ENCODE measurements around the gene ZBTB7B. TPM values are rescaled to one million over a fixed set of nuclear protein-coding genes. Genes with fewer than 3 reads are reported as not detected.

The ZBTB7B gene
- total RNA-seq, 4 donors from 2014 or later: 45.5 to 63.4 (median 49.5) TPM

- no peak for ATAC-seq
- H3K4me1 ChIP-seq: peaks cover 2 to 75% (median 34%) of the 10 kb centered on the region in 3 donors
These were observed 29.9 kb upstream of the ZBTB7B start for GRCh38 chr1:154972517-154973343.

GRCh38 chr1:154973344-154974101 is 29.1 kb upstream of the ZBTB7B start:
- Histone ChIP-seq H3K4me3 (peak overlapping the region; percentile 73 to 80), H3K9me3 (no peaks in the 10 kb centered on the region), H3K27me3 (no peaks in the 10 kb centered on the region), H3K36me3 (peaks cover 0 to 4% of the 10 kb centered on the region in 2 donors), H3K27ac (peak overlapping the region; percentile 95 to 99 (median 99)), H3K4me1 (peaks cover 2 to 67% (median 34%) of the 10 kb centered on the region in 3 donors)
- TF ChIP-seq POLR2A (IDR thresholded peaks at IDR 0.05) (no peak), EP300 (IDR thresholded peaks at IDR 0.05) (no peak), POLR2AphosphoS5 (IDR thresholded peaks at IDR 0.05) (peak; percentile 65)
- TF ChIP-seq, protein P1, sequence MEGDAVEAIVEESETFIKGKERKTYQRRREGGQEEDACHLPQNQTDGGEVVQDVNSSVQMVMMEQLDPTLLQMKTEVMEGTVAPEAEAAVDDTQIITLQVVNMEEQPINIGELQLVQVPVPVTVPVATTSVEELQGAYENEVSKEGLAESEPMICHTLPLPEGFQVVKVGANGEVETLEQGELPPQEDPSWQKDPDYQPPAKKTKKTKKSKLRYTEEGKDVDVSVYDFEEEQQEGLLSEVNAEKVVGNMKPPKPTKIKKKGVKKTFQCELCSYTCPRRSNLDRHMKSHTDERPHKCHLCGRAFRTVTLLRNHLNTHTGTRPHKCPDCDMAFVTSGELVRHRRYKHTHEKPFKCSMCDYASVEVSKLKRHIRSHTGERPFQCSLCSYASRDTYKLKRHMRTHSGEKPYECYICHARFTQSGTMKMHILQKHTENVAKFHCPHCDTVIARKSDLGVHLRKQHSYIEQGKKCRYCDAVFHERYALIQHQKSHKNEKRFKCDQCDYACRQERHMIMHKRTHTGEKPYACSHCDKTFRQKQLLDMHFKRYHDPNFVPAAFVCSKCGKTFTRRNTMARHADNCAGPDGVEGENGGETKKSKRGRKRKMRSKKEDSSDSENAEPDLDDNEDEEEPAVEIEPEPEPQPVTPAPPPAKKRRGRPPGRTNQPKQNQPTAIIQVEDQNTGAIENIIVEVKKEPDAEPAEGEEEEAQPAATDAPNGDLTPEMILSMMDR (IDR thresholded peaks at IDR 0.05): peak in 3 of 4 experiments; percentile 15 to 33 (median 32)
- WGBS, 2 donors (ENCODE audit: low coverage in 1 of 2): 4 to 7% methylated on average over 22 to 28 of the region's 37 CpGs
- ATAC-seq: peak; percentile 35

More at GRCh38 chr1:154972517-154973343, 29.9 kb upstream of the ZBTB7B start:
- TF ChIP-seq EP300 (IDR thresholded peaks at IDR 0.05) (no peak), POLR2A (IDR thresholded peaks at IDR 0.05) (peak in 1 of 2 donors; percentile 39), POLR2AphosphoS5 (IDR thresholded peaks at IDR 0.05) (peak; percentile 93)
- TF ChIP-seq, protein P1 (IDR thresholded peaks at IDR 0.05): no peak
- WGBS, 2 donors (ENCODE audit: low coverage in 1 of 2): 13 to 35% methylated on average over 12 to 18 of the region's 18 CpGs
- Histone ChIP-seq H3K36me3 (peaks cover 0 to 12% of the 10 kb centered on the region in 2 donors), H3K9me3 (no peaks in the 10 kb centered on the region), H3K27ac (peak overlapping the region; percentile 95 to 99 (median 99)), H3K27me3 (no peaks in the 10 kb centered on the region), H3K4me3 (peak overlapping the region in 1 of 2 donors; percentile 73)

DNA sequence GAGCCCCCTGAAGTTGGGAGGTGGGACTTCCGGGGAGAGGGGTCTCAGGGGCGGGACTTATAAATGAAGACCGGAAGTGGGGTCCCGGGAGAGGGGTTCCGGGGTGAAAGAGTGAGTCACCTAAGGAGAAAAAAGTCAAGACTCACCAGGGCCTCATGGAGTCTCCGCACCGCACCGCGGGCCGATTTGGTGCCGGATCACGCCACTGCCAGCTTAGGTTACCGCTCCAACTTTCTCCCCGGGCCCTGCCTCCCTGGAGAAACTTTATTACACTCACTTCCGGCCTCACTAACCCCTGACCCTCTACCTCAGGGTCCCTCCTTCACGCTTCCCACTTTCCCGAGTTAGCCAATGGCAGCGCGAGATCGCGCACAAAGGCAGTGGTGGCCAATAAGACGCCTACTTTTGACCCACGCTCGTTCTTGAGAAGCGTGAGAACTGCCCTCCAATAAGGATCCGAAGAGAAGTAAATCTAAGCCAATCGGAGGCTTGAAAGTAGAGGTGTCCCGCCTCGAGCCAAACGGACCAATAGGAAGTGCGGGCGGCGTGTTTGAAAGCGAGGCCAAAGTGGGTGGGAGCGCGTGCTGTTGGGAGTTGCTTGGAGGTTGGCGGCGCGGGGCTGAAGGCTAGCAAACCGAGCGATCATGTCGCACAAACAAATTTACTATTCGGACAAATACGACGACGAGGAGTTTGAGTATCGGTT is 28.3 kb upstream of the ZBTB7B start, which contains the start of gene CKS1B:
Gene CKS1B (plus strand): TSS at position 580 of the 706 bp plus-strand sequence. CDS start 65 bp downstream, at position 645.
- peaks cover 0 to 2% of the 10 kb centered on the region in 2 donors for H3K36me3 ChIP-seq
- peak within 1 kb of the TSS; percentile 95 to 99 (median 99) for H3K27ac ChIP-seq
- ATAC-seq: peak; percentile 88
- H3K4me1 ChIP-seq: peaks cover 2 to 60% (median 30%) of the 10 kb centered on the region in 3 donors
- TF ChIP-seq POLR2AphosphoS5 (IDR thresholded peaks at IDR 0.05) (peak; percentile 74), EP300 (IDR thresholded peaks at IDR 0.05) (no peak), POLR2A (IDR thresholded peaks at IDR 0.05) (peak; percentile 71)
- TF ChIP-seq, protein P1 (IDR thresholded peaks at IDR 0.05): no peak
- H3K4me3 ChIP-seq: peak within 1 kb of the TSS; percentile 73 to 80
- 0 to 2% methylated on average over 22 to 46 of the region's 47 CpGs for WGBS, 2 donors (ENCODE audit: low coverage in 1 of 2)
- no peaks in the 10 kb centered on the region for H3K27me3 ChIP-seq
- no peaks in the 10 kb centered on the region for H3K9me3 ChIP-seq

DNA sequence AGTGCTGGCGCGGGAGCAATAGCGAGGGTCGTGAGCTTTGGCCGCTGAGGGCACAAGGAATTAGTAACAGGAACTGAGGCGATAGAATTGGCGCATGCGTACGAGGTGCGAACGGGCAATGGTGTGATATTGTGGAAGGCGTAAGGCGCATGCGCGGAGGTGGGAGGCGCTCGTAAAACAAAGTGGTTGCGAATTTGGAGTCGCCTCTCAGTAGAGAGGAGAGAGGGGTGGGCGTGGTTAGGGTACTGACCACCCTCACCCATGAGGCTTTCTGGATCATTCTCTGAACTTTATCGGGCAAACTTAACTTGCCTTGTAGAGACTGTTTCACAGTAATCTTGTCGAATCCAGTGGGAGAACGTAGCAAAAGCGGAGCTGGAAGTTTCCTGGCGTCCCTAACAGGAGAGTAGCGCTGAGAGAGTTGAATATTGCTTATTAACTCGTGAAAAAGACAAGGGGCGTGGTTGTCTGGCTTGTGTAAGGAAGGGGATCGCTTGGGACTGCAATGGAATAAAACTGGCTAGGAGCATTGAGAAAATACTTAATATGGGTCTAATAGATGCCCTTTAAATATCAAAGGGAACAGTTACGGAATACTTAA is 27.7 kb upstream of the ZBTB7B start:
- peak; percentile 49 for ATAC-seq
- Histone ChIP-seq H3K4me1 (peaks cover 2 to 53% (median 24%) of the 10 kb centered on the region in 3 donors), H3K9me3 (no peaks in the 10 kb centered on the region), H3K27me3 (no peaks in the 10 kb centered on the region), H3K36me3 (peaks cover 0 to 9% of the 10 kb centered on the region in 2 donors), H3K27ac (peak overlapping the region; percentile 84 to 99 (median 97)), H3K4me3 (peak overlapping the region; percentile 62 to 73)
- 0 to 1% methylated on average over 19 to 30 of the region's 30 CpGs for WGBS, 2 donors (ENCODE audit: low coverage in 1 of 2)
- TF ChIP-seq, protein P1 (IDR thresholded peaks at IDR 0.05): no peak
- TF ChIP-seq POLR2A (IDR thresholded peaks at IDR 0.05) (peak; percentile 25 to 53), EP300 (IDR thresholded peaks at IDR 0.05) (no peak), POLR2AphosphoS5 (IDR thresholded peaks at IDR 0.05) (peak; percentile 20)
